Posterior cingulate gyrus (tissue), 11 donors: ENCODE results near the gene MBD4.
"Not testable (repeated sequence)": the region's sequence is repeated elsewhere in the genome, so short reads cannot be mapped to it uniquely, and the experiment has no call there.

Experiments used
- DNase-seq, 10 donors: peaks; one replicate each; pipeline versions ENCODE4 v3.0.0 to v3.0.0-alpha.2; 2020 to 2021; ENCODE audit warnings: mixed read lengths in 3 of 10
- intact Hi-C: fragments of 100-400 bp; cut with DNase I; formaldehyde crosslinking; loops from one replicate; pipeline ENCODE4 v1.15.1; 2023

The MBD4 gene

GRCh38 chr3:129439817-129440617 is at the start of gene MBD4, which contains the start of gene IFT122:
TSS of gene MBD4 (minus strand) at chr3:129439948. CDS start at chr3:129439833, 115 bp downstream.
TSS of gene IFT122 (plus strand) at chr3:129440224. CDS start at chr3:129440331, 107 bp downstream.
- intact Hi-C loops = loop anchor here (5.0 kb wide), 2 partner anchors 43 to 47 kb away; no protein-coding TSS in a partner anchor

DNA sequence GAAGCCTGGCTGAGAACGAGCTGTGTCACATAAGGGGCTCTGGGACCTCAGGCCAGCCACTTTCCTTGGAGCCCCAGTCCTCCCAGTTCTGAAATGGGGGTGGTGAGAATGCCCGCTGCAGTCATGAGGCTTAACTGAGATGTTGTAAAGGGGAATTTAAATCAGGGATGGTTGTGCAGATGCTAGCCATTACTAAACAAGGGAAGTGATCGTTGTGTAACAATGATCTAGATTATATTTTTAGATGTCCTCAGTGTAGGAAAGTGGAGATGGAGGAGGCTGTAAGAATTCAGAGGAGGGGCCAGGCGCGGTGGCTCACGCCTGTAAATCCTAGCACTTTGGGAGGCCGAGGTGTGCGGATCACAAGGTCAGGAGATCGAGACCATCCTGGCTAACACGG is 49.5 kb upstream of the MBD4 start:
- peak in 3 of 10 donors; percentile 17 to 87 (median 84) for DNase-seq
- intact Hi-C loops = loop anchor here (5.0 kb wide), 1 partner anchor 47 kb away; the partner anchor contains the start of gene IFT122

More at GRCh38 chr3:129439817-129440617, at the start of gene MBD4, which contains the start of gene IFT122:
- DNase-seq = peak; percentile 94 to 99 (median 96)

- peak in 4 of 10 donors; percentile 49 to 86 (median 76) for DNase-seq
Observed at GRCh38 chr3:129487868-129488335, 48.2 kb upstream of the MBD4 start.

GRCh38 chr3:129487183-129487867 is 47.6 kb upstream of the MBD4 start:
- intact Hi-C loops = loop anchor here (5.0 kb wide), 1 partner anchor 45 kb away; the partner anchor contains the start of gene IFT122
- peak in 1 of 10 donors; percentile 65 for DNase-seq

More at GRCh38 chr3:129487868-129488335, 48.2 kb upstream of the MBD4 start:
- intact Hi-C loops = loop anchor here (5.0 kb wide), 1 partner anchor 46 kb away; the partner anchor contains the start of gene IFT122

DNA sequence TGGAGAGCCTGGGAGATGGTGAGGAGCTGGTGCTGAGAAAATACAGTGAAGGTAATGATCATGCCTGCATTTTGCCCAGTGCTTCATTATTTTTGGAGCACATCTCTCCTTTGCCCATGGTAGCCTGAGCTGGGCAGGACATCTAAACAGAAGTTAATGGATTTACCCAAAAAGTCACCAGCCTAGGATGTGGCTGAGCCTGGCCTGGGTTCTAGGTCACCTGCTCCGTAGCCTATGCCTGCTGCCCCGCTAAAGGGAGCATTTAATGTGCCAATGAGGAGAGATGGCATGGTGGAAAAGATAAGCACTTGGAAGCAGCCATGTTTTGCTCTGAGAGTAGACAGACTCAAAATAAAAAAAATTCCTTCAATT is 46.9 kb upstream of the MBD4 start:
- intact Hi-C loops = loop anchor here (5.0 kb wide), 1 partner anchor 44 kb away; the partner anchor contains the start of gene IFT122
- DNase-seq = peak in 1 of 10 donors; percentile 52

DNA sequence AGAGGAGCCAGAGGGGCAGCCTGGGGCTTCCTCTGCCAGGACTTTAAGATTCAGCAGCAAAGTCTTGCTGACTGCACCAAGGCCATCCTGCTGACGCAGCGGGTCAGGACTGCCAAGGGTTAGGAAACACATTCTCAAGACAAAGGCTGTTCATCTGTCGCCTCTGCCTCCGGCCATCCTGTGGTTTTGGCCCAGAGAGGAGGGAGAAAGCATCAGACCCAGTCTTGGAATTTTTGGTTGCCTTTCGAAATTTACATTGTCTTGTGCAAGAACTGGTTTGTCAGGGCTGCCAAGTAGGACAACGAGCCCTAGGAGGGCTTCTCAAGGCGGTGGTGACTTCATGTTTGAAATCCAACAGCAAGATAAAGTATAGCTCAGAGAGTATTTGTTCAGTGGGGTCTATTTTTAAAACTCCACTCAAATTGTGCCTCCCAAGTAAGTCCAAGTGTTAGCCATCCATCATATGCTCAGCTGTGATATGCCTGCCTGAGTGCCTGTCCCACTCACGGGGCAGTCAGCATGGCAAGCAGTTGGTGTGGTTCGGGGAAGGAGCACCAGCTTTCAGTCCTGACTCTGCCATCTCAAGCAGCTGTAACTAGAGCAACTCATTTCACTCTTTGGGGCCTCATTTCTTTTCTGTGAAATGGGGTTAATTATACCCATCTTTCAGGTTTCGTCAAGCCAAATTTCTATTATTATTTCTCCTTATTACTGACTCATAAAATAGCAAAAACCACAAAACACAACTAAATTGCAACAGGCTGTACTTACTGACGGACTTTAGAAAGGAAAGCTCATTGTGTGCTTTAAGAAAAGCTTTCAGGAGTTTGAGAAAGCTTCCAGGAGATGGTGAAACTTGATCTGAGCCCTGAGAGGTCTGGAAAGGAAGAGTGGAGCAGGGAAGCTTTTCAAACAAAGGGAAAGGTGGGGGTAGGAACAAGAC is 46.2 kb upstream of the MBD4 start:
- peak in 8 of 10 donors; percentile 20 to 92 (median 51) for DNase-seq
- intact Hi-C loops = loop anchor here (5.0 kb wide), 1 partner anchor 44 kb away; the partner anchor contains the start of gene IFT122

GRCh38 chr3:129485146-129485545 is 45.4 kb upstream of the MBD4 start:
- intact Hi-C loops = loop anchor here (5.0 kb wide), 1 partner anchor 43 kb away; the partner anchor contains the start of gene IFT122
- not testable (repeated sequence) for DNase-seq

- intact Hi-C loops = no loop called here
- no peak for DNase-seq
Observed at GRCh38 chr3:129483870-129484269, 44.1 kb upstream of the MBD4 start.

DNA sequence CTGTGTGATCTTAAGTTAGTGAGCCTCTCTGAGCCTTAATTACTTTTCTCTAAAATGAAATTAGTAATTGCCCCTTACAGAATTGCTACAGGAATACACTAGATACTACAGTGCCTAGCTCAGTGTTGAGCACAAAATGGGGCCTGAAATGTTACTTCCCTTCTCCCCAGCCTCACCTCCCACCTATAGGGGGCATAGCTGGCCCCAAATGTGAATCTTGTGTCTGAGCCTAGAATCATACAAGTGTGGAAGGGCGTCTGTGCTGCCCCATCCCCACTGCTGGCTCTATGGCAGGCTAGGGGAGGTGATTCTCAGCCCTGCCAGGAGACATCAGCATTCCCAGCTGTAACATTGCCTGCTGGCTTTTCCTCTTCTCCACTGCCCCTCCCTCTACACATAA is 43.0 kb upstream of the MBD4 start:
- intact Hi-C loops = no loop called here
- no peak for DNase-seq

GRCh38 chr3:129481766-129482332 is 42.1 kb upstream of the MBD4 start:
- peak in 5 of 10 donors; percentile 11 to 73 (median 23) for DNase-seq
- intact Hi-C loops = no loop called here

DNA sequence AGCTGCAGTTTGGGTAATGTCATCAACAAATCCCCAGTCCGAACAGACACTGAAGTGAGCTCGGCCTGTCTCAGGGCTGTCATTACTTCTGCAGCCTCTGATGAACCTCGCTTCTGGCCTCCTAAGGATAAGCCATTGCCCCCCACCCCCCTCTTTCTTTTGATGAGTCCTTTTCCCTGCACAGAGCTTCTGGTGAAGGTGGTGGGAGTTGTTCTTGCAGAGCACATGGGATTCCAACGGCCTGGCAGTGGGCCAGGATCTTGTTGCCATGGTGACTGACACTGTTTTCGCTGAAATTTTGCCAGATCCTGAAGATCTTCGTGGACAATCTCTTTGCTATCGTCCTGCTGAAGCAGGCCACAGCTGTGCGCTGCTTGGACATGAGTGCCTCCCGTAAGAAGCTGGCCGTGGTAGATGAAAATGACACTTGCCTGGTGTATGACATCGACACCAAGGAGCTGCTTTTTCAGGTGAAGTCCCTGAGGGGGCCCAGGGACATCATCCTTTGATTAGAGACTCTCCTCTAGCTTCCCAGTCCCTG is 41.5 kb upstream of the MBD4 start:
- intact Hi-C loops = not testable (repeated sequence)
- DNase-seq = peak in 8 of 10 donors; percentile 18 to 92 (median 47)

GRCh38 chr3:129476586-129476985 is 36.8 kb upstream of the MBD4 start:
- intact Hi-C loops = no loop called here
- DNase-seq = no peak

DNA sequence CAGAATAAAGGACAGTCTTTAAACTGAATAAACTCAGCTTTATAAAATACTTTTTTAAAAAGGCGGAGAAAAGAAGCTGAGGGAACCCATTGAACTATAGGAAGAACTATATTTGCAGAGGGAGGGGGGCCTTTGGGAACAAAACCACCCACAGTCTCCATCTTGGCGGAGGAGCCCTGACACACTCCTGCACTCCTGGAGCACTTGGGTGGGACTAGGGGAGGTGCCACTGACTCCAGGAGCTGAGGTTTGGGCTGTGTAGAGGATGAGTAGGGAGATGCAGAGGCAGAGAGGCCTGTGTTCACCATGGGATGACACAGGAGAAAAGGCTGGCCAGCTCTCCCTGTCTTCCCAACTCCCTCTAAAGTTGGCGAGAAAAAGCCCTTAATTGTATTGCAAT is 36.1 kb upstream of the MBD4 start:
- intact Hi-C loops = no loop called here
- no peak for DNase-seq

DNA sequence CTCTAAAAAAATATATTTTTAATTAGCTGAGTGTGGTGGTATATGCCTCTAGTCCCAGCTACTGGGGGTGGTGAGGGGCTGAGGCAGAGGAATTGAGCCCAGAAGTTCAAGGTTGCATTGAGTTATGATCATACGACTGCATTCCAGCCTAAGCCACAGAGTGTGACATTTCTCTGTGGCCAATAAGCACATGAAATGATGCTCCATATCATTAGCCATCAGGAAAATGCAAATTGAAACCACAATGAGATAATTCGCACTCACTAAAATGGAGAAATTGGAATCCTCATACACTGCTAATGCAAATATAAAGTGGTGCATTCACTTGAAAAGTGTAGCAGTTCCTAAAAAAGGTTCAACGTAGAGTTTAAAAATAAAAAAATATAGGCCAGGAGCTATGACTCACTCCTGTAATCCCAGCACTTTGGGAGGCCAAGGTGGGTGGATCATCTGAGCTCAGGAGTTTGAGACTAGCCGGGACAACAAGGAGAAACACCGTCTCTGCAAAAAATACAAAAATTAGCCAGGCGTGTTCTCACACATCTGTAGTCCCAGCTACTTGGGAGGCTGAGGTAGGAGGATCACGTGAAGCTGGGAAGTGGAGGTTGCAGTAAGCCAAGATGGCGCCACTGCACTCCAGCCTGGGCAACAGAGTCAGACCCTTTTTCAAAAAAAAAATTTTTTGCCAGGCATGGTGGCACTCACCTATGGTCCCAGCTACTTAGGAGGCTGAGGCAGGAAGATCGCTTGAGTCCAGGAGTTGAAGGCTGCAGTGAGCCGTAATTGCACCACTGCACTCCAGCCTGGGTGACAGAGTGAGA is 35.4 kb upstream of the MBD4 start:
- intact Hi-C loops = no loop called here
- no peak for DNase-seq

DNA sequence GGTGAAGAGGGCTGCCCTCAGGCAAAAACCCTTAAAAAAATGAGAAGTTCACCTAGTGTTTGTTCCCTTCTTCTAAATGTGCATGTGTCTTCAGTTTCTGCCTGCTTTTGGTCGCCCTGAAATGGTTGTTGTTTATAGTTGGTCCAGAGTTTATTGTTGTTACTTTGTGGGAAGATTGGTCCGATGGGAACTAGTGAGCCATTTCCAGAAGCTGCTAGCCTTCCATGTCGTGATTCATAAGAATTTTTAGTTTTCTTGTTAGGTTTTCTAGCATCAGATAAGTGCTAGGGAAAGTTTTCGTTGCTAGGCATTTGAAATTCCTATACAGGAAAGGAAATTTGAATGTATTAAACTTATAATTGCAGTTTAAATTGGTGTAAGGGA is 34.0 kb upstream of the MBD4 start:
- intact Hi-C loops = no loop called here
- DNase-seq = no peak

DNA sequence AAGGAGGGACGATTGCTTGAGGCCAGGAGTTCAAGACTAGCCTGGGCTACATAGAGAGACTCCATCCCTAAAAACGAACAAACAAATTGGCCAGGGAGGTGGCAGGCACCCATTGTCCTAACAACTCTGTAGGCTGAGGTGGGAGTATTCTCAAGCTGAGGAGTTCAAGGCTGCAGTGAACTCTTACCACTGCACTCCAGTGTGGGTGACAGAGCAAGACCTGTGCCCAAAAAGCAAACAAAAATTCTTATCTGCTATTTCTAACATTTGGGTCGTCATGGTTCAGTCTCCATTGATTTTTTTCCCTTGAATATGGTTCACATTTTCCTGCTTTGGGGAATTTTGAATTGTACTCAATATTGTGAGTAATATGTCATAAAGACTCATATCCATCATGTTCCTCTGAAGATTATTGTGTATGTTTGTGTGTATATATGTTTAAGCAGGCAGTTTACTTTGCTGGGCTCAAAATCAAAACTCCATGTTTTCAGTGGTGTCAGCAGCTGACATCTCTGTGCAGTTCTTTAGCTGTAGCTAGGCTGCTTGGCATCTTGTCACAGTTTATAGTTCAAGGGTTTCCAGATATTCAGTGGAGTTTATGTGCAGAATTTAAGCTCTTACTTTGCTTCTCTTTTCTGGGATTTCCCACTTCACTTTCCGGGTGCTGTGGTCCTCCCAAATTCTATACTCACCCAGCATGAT is 33.5 kb upstream of the MBD4 start:
- no peak for DNase-seq
- intact Hi-C loops = no loop called here

DNA sequence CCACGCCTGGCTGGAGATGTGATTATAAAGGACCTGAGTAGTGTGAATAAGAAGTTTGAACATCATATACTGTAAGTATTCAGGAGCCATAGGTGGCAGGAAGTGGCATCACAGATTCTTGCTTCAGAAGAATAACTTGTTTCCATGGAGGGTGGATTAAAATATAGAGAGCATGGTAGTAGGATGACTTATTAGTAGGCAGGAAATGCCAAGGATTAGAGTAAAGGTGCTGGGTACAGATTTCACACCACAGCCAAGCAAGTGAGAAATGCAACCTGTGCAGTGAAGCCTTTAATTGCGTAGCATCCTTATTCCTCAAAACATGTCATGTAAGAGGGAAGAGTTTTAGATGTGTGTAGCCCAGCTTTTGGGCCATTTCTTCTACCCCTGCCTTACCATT is 31.1 kb upstream of the MBD4 start:
- no peak for DNase-seq
- intact Hi-C loops = no loop called here

- intact Hi-C loops = no loop called here
- no peak for DNase-seq
Observed at GRCh38 chr3:129469026-129469425, 29.3 kb upstream of the MBD4 start.
